HCT116 (cell line): ENCODE results near the gene TMPRSS3. TPM values are rescaled to one million over a fixed set of nuclear protein-coding genes. Genes with fewer than 3 reads are reported as not detected.

Experiments
- ATAC-seq: fragments of 200-7000 bp; cut with Tn5 transposase; 2 replicates; pipeline ENCODE4 v1.9.1; 2020; ENCODE audit warnings: mild to moderate bottlenecking, moderate library complexity
- BruUV-seq: library from RNA; stranded (reverse); fragments of 400-500 nt; replicated peaks from 2 replicates; lab custom pipeline; 2021; lab: Mats Ljungman, UMichigan
- CTCF ChIA-PET: fragments of 300-600 bp; sonication (Branson Sonifier 250); formaldehyde crosslinking; loops from one replicate; lab custom pipeline; 2021; ENCODE audit warnings: antibody characterized with exemption; lab: Charles Lee
- POLR2A ChIA-PET: fragments of 300-600, 350-600 bp; sonication (Branson Sonifier 250); formaldehyde crosslinking; loops from one replicate; lab custom pipeline; 2021; ENCODE audit warnings: antibody characterized with exemption; lab: Charles Lee
- RAD21 ChIA-PET, 2 experiments: fragments of 300-600 bp; sonication (Branson Sonifier 250); formaldehyde crosslinking; loops; one replicate each; lab custom pipeline; 2023; ENCODE audit warnings: low total read pairs in 2 of 2; ENCODE audit not compliant: uncharacterized antibody in 2 of 2, unreplicated experiment in 2 of 2, low non-redundant PET in 1 of 2; lab: Charles Lee
- DNase-seq: peaks from one replicate; pipeline ENCODE4 v3.0.0-alpha.2; 2010; ENCODE audit warnings: low read depth, low spot score
- H2AFZ ChIP-seq: fragments of 200-600 bp; shearing (Covaris generic), sonication (generic); 2 replicates; pipeline ENCODE4 v1.6.1; 2017; ENCODE audit warnings: low read depth, mixed run types, mixed read lengths, antibody characterized with exemption, low read length; ENCODE audit not compliant: poor library complexity, severe bottlenecking
- H3K27ac ChIP-seq: 2 replicates; pipeline ENCODE4 v1.5.1; 2012; ENCODE audit warnings: low read depth, low read length
- H3K27me3 ChIP-seq: fragments of 200-600 bp; sonication (generic); 2 replicates; pipeline ENCODE4 v1.6.1; 2016; ENCODE audit warnings: mixed run types, low read length, mixed read lengths; ENCODE audit not compliant: insufficient read depth
- H3K36me3 ChIP-seq, 2 experiments: fragments of 200-500 bp in 1 of 2; fragments of 200-600 bp in 1 of 2; sonication (Bioruptor generic) in 1 of 2; sonication (generic) in 1 of 2; 2 replicates each; pipeline versions ENCODE4 v1.5.1 to v1.6.1; 2014 to 2016; ENCODE audit warnings: low read length in 2 of 2, inconsistent platforms in 1 of 2, mixed read lengths in 1 of 2, mixed run types in 1 of 2; ENCODE audit not compliant: insufficient read depth in 2 of 2, control insufficient read depth in 1 of 2
- H3K4me1 ChIP-seq, 2 experiments: fragments of 200-600 bp in 1 of 2; sonication (generic) in 1 of 2; 2 replicates each; pipeline versions ENCODE4 v1.5.1 to v1.6.1; 2012 to 2017; ENCODE audit warnings: low read length in 2 of 2, inconsistent platforms in 1 of 2, mild to moderate bottlenecking in 1 of 2, mixed read lengths in 1 of 2, mixed run types in 1 of 2, moderate library complexity in 1 of 2; ENCODE audit not compliant: insufficient read depth in 2 of 2, control insufficient read depth in 1 of 2
- H3K4me2 ChIP-seq: fragments of 200-600 bp; sonication (generic); 2 replicates; pipeline ENCODE4 v1.6.1; 2017; ENCODE audit warnings: mixed run types, low read length, mixed read lengths
- H3K4me3 ChIP-seq, 2 experiments: fragments of 200-600 bp in 1 of 2; sonication (generic) in 1 of 2; replicated peaks in 1 of 2; 2 replicates each; pipeline ENCODE4 v1.5.1; 2011 to 2016; ENCODE audit warnings: low read length in 2 of 2, control low read depth in 1 of 2, low read depth in 1 of 2, mild to moderate bottlenecking in 1 of 2, mixed read lengths in 1 of 2, mixed run types in 1 of 2
- H3K79me2 ChIP-seq: fragments of 200-600 bp; sonication (generic); 2 replicates; pipeline ENCODE4 v1.6.1; 2017; ENCODE audit warnings: mild to moderate bottlenecking, mixed run types, low read length, moderate library complexity, mixed read lengths; ENCODE audit not compliant: insufficient read depth
- H3K9ac ChIP-seq: fragments of 200-600 bp; sonication (generic); 2 replicates; pipeline ENCODE4 v1.6.1; 2016; ENCODE audit warnings: low read length, mixed read lengths
- H3K9me2 ChIP-seq: fragments of 200-600 bp; sonication (generic), shearing (Covaris generic); 2 replicates; pipeline ENCODE4 v1.6.1; 2017; ENCODE audit warnings: mixed run types, mild to moderate bottlenecking, moderate library complexity; ENCODE audit not compliant: insufficient read depth
- H3K9me3 ChIP-seq, 2 experiments: fragments of 200-500 bp in 1 of 2; fragments of 200-600 bp in 1 of 2; sonication (Bioruptor generic) in 1 of 2; sonication (generic) in 1 of 2; 2 replicates each; pipeline ENCODE4 v1.6.1; 2014 to 2017; ENCODE audit warnings: low read length in 2 of 2, mixed read lengths in 2 of 2, inconsistent platforms in 1 of 2, low read depth in 1 of 2, mild to moderate bottlenecking in 1 of 2, mixed run types in 1 of 2, moderate library complexity in 1 of 2; ENCODE audit not compliant: control insufficient read depth in 1 of 2, insufficient read depth in 1 of 2
- H4K20me1 ChIP-seq: fragments of 200-600 bp; sonication (generic), shearing (Covaris generic); 2 replicates; pipeline ENCODE4 v1.6.1; 2017; ENCODE audit warnings: mixed run types, mild to moderate bottlenecking, moderate library complexity; ENCODE audit not compliant: insufficient read depth
- CEBPB ChIP-seq: IDR thresholded peaks from 2 replicates; pipeline ENCODE4 v1.6.1; 2012; ENCODE audit warnings: low read depth
- ELF1 ChIP-seq: IDR thresholded peaks from 2 replicates; pipeline ENCODE4 v1.6.1; 2012; ENCODE audit warnings: low read depth, borderline replicate concordance
- FOSL1 ChIP-seq: IDR thresholded peaks from 2 replicates; pipeline ENCODE4 v1.6.1; 2012; ENCODE audit warnings: low read depth
- JUND ChIP-seq: IDR thresholded peaks from 2 replicates; pipeline ENCODE4 v1.6.1; 2012
- POLR2AphosphoS5 ChIP-seq: IDR thresholded peaks from 2 replicates; pipeline ENCODE4 v1.6.1; 2011; ENCODE audit warnings: mild to moderate bottlenecking, low read depth, low read length, moderate library complexity
- RAD21 ChIP-seq: IDR thresholded peaks from 2 replicates; pipeline ENCODE4 v1.6.1; 2012; ENCODE audit warnings: low read depth, mild to moderate bottlenecking
- SIN3A ChIP-seq: IDR thresholded peaks from 2 replicates; pipeline ENCODE4 v1.6.1; 2012; ENCODE audit warnings: low read depth
- SP1 ChIP-seq: IDR thresholded peaks from 2 replicates; pipeline ENCODE4 v1.6.1; 2012; ENCODE audit warnings: low read depth
- intact Hi-C: fragments of 100-400 bp; cut with micrococcal nuclease; formaldehyde crosslinking; loops from 2 replicates; pipeline ENCODE4 v1.10.0; 2022
- total RNA-seq: library from RNA; stranded (reverse); gene quantifications from one replicate; pipeline ENCODE4 v1.2.1, GENCODE V29; 2021; ENCODE audit not compliant: unreplicated experiment
- TF ChIP-seq, protein P1 (sequence below): IDR thresholded peaks from 2 replicates; pipeline ENCODE4 v1.6.1; 2012; ENCODE audit warnings: low read depth

Gene TMPRSS3
- total RNA-seq, 1 experiment from 2014 or later, result not detected

DNA sequence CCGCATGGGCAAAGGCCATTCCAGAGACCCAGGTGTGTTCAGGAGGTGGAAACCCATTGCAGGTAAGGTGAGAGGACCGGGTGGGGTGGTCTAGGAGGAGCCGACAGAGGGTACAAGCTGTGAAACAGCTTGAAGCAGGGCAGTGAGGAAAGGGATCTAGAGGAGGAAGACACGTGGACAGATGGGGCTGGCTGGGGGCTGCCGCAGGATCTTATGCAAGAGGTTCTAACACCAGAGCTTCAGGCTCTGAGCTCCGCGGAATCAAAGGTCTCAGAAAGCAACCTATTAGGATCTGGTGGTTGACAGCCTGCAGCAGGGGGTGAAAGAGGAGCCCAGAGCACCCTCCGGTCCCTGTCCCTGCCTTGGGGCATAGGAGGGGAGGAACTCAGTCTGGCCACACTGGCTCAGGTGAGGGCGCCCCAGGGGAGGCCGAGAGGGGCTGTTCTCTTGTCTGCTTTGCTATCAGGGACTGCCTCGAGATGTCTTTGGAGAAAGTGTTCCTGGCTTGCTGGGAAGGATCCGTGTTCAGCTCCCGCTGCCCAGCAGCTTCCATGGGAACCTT, 31.5 kb downstream of the TMPRSS3 start:
- no TSS peak for BruUV-seq
- no peak for ATAC-seq
- Histone ChIP-seq H3K4me3 (no peak overlapping the region), H3K27me3 (no peaks in the 10 kb centered on the region), H3K36me3 (no peaks in the 10 kb centered on the region), H3K4me1 (no peaks in the 10 kb centered on the region), H2AFZ (no peak overlapping the region), H4K20me1 (no peaks in the 10 kb centered on the region), H3K9me2 (no peaks in the 10 kb centered on the region), H3K9ac (no peak overlapping the region), H3K4me2 (no peak overlapping the region), H3K9me3 (no peaks in the 10 kb centered on the region), H3K79me2 (no peaks in the 10 kb centered on the region), H3K27ac (no peak overlapping the region)
- no peak for TF ChIP-seq JUND
- TF ChIP-seq CEBPB, result no peak
- TF ChIP-seq SP1, result no peak
- no peak for TF ChIP-seq RAD21
- TF ChIP-seq, protein P1, sequence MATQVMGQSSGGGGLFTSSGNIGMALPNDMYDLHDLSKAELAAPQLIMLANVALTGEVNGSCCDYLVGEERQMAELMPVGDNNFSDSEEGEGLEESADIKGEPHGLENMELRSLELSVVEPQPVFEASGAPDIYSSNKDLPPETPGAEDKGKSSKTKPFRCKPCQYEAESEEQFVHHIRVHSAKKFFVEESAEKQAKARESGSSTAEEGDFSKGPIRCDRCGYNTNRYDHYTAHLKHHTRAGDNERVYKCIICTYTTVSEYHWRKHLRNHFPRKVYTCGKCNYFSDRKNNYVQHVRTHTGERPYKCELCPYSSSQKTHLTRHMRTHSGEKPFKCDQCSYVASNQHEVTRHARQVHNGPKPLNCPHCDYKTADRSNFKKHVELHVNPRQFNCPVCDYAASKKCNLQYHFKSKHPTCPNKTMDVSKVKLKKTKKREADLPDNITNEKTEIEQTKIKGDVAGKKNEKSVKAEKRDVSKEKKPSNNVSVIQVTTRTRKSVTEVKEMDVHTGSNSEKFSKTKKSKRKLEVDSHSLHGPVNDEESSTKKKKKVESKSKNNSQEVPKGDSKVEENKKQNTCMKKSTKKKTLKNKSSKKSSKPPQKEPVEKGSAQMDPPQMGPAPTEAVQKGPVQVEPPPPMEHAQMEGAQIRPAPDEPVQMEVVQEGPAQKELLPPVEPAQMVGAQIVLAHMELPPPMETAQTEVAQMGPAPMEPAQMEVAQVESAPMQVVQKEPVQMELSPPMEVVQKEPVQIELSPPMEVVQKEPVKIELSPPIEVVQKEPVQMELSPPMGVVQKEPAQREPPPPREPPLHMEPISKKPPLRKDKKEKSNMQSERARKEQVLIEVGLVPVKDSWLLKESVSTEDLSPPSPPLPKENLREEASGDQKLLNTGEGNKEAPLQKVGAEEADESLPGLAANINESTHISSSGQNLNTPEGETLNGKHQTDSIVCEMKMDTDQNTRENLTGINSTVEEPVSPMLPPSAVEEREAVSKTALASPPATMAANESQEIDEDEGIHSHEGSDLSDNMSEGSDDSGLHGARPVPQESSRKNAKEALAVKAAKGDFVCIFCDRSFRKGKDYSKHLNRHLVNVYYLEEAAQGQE, result no peak
- no peak for TF ChIP-seq ELF1
- TF ChIP-seq SIN3A, result no peak
- no peak for TF ChIP-seq FOSL1
- no peak for TF ChIP-seq POLR2AphosphoS5
- POLR2A ChIA-PET, result no interaction called here
- DNase-seq, result no peak
- intact Hi-C loops, result no loop called here
- RAD21 ChIA-PET, result no interaction called here
- CTCF ChIA-PET, result no interaction called here
